ENCODE data around the gene ERCC3. TPM values are rescaled to one million over a fixed set of nuclear protein-coding genes. Genes with fewer than 3 reads are reported as not detected.

ERCC3 gene
- total and polyA plus RNA-seq, 5 donors from 2014 or later: 21.3 to 50.2 (median 25.4) TPM

DNA sequence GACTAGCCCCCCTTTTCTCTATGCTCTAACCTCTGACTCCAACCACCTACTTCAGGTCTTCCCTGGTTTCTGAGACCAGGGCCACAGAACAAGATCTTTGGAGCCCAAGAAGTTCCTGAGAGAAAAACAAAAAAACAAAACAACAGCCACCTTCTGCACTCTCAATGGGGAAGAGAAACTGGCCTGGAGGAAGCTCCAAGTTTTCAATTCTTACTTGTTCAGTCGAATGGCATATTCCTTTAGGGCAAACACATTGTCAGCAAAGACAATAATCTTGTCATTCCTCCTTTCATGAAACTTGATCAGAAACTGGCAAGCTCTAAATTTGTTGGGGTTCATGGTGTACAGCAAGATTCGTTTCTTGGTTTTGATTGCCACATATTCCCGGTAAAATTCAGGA is 15.0 kb downstream of the ERCC3 start:
- ATAC-seq (ENCODE audit: low read depth in 2 of 2) (no peak), DNase-seq (no peak)
- Histone ChIP-seq H3K9me3 (ENCODE audit: control insufficient read depth in 2 of 2, low read length in 2 of 2) (no peaks in the 10 kb centered on the region), H3K27ac (ENCODE audit: insufficient read depth, low read length, poor library complexity, severe bottlenecking) (no peak overlapping the region), H3K36me3 (ENCODE audit: control insufficient read depth, insufficient read depth, low read length) (peaks cover 76% of the 10 kb centered on the region), H3K4me1 (ENCODE audit: control insufficient read depth, insufficient read depth, low read length, poor library complexity, severe bottlenecking) (no peaks in the 10 kb centered on the region), H3K27me3 (ENCODE audit: control insufficient read depth, insufficient read depth, low read length) (no peaks in the 10 kb centered on the region), H3K4me3 (ENCODE audit: low read depth, low read length) (no peak overlapping the region)
- Mint-ChIP-seq H3K9me3 (peaks cover 0 to 5% (median 0%) of the 10 kb centered on the region in 7 donors), H3K4me1 (peaks cover 25 to 51% (median 37%) of the 10 kb centered on the region in 4 donors), H3K4me3 (no peak overlapping the region), H3K27ac (no peak overlapping the region), H3K27me3 (no peaks in the 10 kb centered on the region), H3K36me3 (peaks cover 82% of the 10 kb centered on the region)

DNA sequence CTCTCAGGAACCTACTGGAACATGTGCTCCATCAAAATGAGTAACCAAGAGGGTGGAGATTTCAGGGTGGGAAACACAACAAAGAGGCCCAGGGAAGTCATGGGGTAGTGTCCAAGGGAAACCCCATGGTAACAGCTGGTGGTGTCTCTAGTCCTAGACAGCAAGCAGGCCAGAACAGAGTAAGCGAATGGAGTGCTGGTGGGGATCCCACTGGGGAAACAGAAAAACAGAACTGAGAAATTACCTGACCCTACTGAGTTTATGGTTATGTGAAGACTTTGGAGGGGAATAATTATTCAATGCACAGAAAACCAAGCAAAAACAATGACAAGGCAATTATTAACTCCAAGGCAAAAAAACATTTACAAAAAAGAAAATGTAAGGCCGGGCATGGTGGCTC is 16.9 kb downstream of the ERCC3 start:
- H3K36me3 ChIP-seq (ENCODE audit: control insufficient read depth, insufficient read depth, low read length): peaks cover 78% of the 10 kb centered on the region

GRCh38 chr2:127275789-127276188 is 18.2 kb downstream of the ERCC3 start:
- no peaks in the 10 kb centered on the region for H3K27me3 ChIP-seq (ENCODE audit: control insufficient read depth, insufficient read depth, low read length)
- no peaks in the 10 kb centered on the region for H3K4me1 ChIP-seq (ENCODE audit: control insufficient read depth, insufficient read depth, low read length, poor library complexity, severe bottlenecking)
- Mint-ChIP-seq H3K4me1 (peaks cover 8 to 27% (median 17%) of the 10 kb centered on the region in 4 donors), H3K4me3 (peak overlapping the region in 1 of 4 donors; percentile 48), H3K27ac (peak overlapping the region; percentile 12 to 94 (median 82)), H3K27me3 (no peaks in the 10 kb centered on the region), H3K9me3 (no peaks in the 10 kb centered on the region), H3K36me3 (peaks cover 81% of the 10 kb centered on the region)
- H3K9me3 ChIP-seq (ENCODE audit: control insufficient read depth in 2 of 2, low read length in 2 of 2): no peaks in the 10 kb centered on the region
- no peak overlapping the region for H3K4me3 ChIP-seq (ENCODE audit: low read depth, low read length)
- DNase-seq: no peak
- no peak overlapping the region for H3K27ac ChIP-seq (ENCODE audit: insufficient read depth, low read length, poor library complexity, severe bottlenecking)
- ATAC-seq (ENCODE audit: low read depth in 2 of 2): no peak
- peaks cover 80% of the 10 kb centered on the region for H3K36me3 ChIP-seq (ENCODE audit: control insufficient read depth, insufficient read depth, low read length)

More for the DNA sequence above, 16.9 kb downstream of the ERCC3 start:
- peaks cover 82% of the 10 kb centered on the region for H3K36me3 Mint-ChIP-seq
- Histone ChIP-seq H3K27ac (ENCODE audit: insufficient read depth, low read length, poor library complexity, severe bottlenecking) (no peak overlapping the region), H3K9me3 (ENCODE audit: control insufficient read depth in 2 of 2, low read length in 2 of 2) (no peaks in the 10 kb centered on the region), H3K4me3 (ENCODE audit: low read depth, low read length) (no peak overlapping the region), H3K4me1 (ENCODE audit: control insufficient read depth, insufficient read depth, low read length, poor library complexity, severe bottlenecking) (no peaks in the 10 kb centered on the region), H3K27me3 (ENCODE audit: control insufficient read depth, insufficient read depth, low read length) (no peaks in the 10 kb centered on the region)
- peak overlapping the region in 1 of 4 donors; percentile 23 for H3K4me3 Mint-ChIP-seq
- peak overlapping the region; percentile 12 to 94 (median 79) for H3K27ac Mint-ChIP-seq
- H3K9me3 Mint-ChIP-seq: no peaks in the 10 kb centered on the region
- H3K27me3 Mint-ChIP-seq: no peaks in the 10 kb centered on the region
- peaks cover 14 to 31% (median 24%) of the 10 kb centered on the region in 4 donors for H3K4me1 Mint-ChIP-seq
- no peak for DNase-seq
- no peak for ATAC-seq (ENCODE audit: low read depth in 2 of 2)

DNA sequence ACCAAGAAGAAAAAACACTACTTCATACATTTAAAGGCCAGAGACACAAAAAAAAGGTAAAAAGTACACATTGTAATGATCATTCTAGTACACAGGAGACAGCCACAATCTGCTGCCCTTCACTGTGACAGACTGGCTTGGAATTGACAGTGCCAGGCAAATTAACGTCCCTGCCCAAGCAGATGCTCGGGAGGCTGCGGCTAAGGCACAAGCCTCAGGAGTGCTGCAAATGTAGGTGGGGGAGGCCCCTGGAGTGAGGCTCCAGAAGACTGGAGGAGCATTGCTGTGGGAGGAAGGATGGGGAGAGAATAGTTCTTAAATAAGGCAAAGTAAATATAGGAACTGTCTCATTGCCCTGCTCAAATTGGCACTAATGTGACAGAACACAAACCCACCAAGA is 18.6 kb downstream of the ERCC3 start:
- no peaks in the 10 kb centered on the region for H3K27me3 Mint-ChIP-seq
- no peak overlapping the region for H3K4me3 ChIP-seq (ENCODE audit: low read depth, low read length)

DNA sequence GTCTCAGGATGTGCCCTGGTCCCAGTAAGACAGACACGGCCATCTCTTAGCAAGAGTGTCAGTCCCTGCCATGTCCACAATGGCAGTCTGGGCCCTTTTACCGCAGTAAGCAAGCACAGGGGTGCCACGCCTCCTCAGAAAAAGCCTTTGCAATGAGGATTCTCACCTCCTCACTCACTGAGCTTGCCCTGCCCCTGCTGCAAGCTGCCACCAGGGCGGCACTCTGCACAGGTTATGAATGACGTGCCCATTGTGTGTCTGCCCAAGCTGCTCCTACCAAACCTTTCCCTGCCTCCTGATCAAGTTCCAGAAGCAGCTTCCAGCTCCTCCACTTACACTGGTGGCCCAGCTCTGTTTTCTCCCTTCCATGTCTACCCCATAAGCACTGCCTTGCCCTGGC is 23.3 kb downstream of the ERCC3 start:
- H3K36me3 ChIP-seq (ENCODE audit: control insufficient read depth, insufficient read depth, low read length): peaks cover 70% of the 10 kb centered on the region
- no peak overlapping the region for H3K27ac Mint-ChIP-seq

More for the DNA sequence above, 18.6 kb downstream of the ERCC3 start:
- Mint-ChIP-seq H3K4me3 (peak overlapping the region in 1 of 4 donors; percentile 48), H3K36me3 (peaks cover 82% of the 10 kb centered on the region), H3K4me1 (peaks cover 8 to 27% (median 16%) of the 10 kb centered on the region in 4 donors), H3K27ac (peak overlapping the region; percentile 31 to 82 (median 65)), H3K9me3 (no peaks in the 10 kb centered on the region)
- H3K27ac ChIP-seq (ENCODE audit: insufficient read depth, low read length, poor library complexity, severe bottlenecking): no peak overlapping the region
- H3K36me3 ChIP-seq (ENCODE audit: control insufficient read depth, insufficient read depth, low read length): peaks cover 82% of the 10 kb centered on the region
- H3K27me3 ChIP-seq (ENCODE audit: control insufficient read depth, insufficient read depth, low read length): no peaks in the 10 kb centered on the region
- no peaks in the 10 kb centered on the region for H3K4me1 ChIP-seq (ENCODE audit: control insufficient read depth, insufficient read depth, low read length, poor library complexity, severe bottlenecking)
- DNase-seq (no peak), ATAC-seq (ENCODE audit: low read depth in 2 of 2) (no peak)
- H3K9me3 ChIP-seq (ENCODE audit: control insufficient read depth in 2 of 2, low read length in 2 of 2): no peaks in the 10 kb centered on the region

GRCh38 chr2:127261804-127262406 is 32.0 kb downstream of the ERCC3 start:
- Histone ChIP-seq H3K9me3 (ENCODE audit: control insufficient read depth in 2 of 2, low read length in 2 of 2) (no peaks in the 10 kb centered on the region), H3K36me3 (ENCODE audit: control insufficient read depth, insufficient read depth, low read length) (peaks cover 55% of the 10 kb centered on the region), H3K4me1 (ENCODE audit: control insufficient read depth, insufficient read depth, low read length, poor library complexity, severe bottlenecking) (no peaks in the 10 kb centered on the region), H3K4me3 (ENCODE audit: low read depth, low read length) (no peak overlapping the region), H3K27ac (ENCODE audit: insufficient read depth, low read length, poor library complexity, severe bottlenecking) (no peak overlapping the region), H3K27me3 (ENCODE audit: control insufficient read depth, insufficient read depth, low read length) (no peaks in the 10 kb centered on the region)
- no peak for DNase-seq
- Mint-ChIP-seq H3K4me3 (no peak overlapping the region), H3K27ac (no peak overlapping the region), H3K9me3 (no peaks in the 10 kb centered on the region), H3K27me3 (no peaks in the 10 kb centered on the region), H3K36me3 (peaks cover 66% of the 10 kb centered on the region), H3K4me1 (peaks cover 0 to 5% (median 0%) of the 10 kb centered on the region in 4 donors)
- no peak for ATAC-seq (ENCODE audit: low read depth in 2 of 2)

More for the DNA sequence above, 23.3 kb downstream of the ERCC3 start:
- Histone ChIP-seq H3K4me1 (ENCODE audit: control insufficient read depth, insufficient read depth, low read length, poor library complexity, severe bottlenecking) (no peaks in the 10 kb centered on the region), H3K9me3 (ENCODE audit: control insufficient read depth in 2 of 2, low read length in 2 of 2) (no peaks in the 10 kb centered on the region), H3K27ac (ENCODE audit: insufficient read depth, low read length, poor library complexity, severe bottlenecking) (no peak overlapping the region), H3K27me3 (ENCODE audit: control insufficient read depth, insufficient read depth, low read length) (no peaks in the 10 kb centered on the region), H3K4me3 (ENCODE audit: low read depth, low read length) (no peak overlapping the region)
- Mint-ChIP-seq H3K27me3 (no peaks in the 10 kb centered on the region), H3K4me3 (no peak overlapping the region), H3K36me3 (peaks cover 71% of the 10 kb centered on the region), H3K4me1 (peaks cover 2 to 4% (median 4%) of the 10 kb centered on the region in 4 donors), H3K9me3 (no peaks in the 10 kb centered on the region)
- no peak for DNase-seq
- no peak for ATAC-seq (ENCODE audit: low read depth in 2 of 2)

GRCh38 chr2:127259355-127259754 is 34.6 kb downstream of the ERCC3 start:
- peaks cover 0 to 7% (median 3%) of the 10 kb centered on the region in 4 donors for H3K4me1 Mint-ChIP-seq
- DNase-seq (no peak), ATAC-seq (ENCODE audit: low read depth in 2 of 2) (no peak)
- Histone ChIP-seq H3K4me3 (ENCODE audit: low read depth, low read length) (no peak overlapping the region), H3K27me3 (ENCODE audit: control insufficient read depth, insufficient read depth, low read length) (no peaks in the 10 kb centered on the region), H3K4me1 (ENCODE audit: control insufficient read depth, insufficient read depth, low read length, poor library complexity, severe bottlenecking) (no peaks in the 10 kb centered on the region), H3K9me3 (ENCODE audit: control insufficient read depth in 2 of 2, low read length in 2 of 2) (no peaks in the 10 kb centered on the region), H3K27ac (ENCODE audit: insufficient read depth, low read length, poor library complexity, severe bottlenecking) (no peak overlapping the region), H3K36me3 (ENCODE audit: control insufficient read depth, insufficient read depth, low read length) (peaks cover 62% of the 10 kb centered on the region)
- no peaks in the 10 kb centered on the region for H3K27me3 Mint-ChIP-seq
- no peak overlapping the region for H3K4me3 Mint-ChIP-seq
- peaks cover 0 to 1% (median 0%) of the 10 kb centered on the region in 7 donors for H3K9me3 Mint-ChIP-seq
- H3K36me3 Mint-ChIP-seq: peaks cover 64% of the 10 kb centered on the region
- peak overlapping the region in 1 of 3 donors; percentile 11 for H3K27ac Mint-ChIP-seq

DNA sequence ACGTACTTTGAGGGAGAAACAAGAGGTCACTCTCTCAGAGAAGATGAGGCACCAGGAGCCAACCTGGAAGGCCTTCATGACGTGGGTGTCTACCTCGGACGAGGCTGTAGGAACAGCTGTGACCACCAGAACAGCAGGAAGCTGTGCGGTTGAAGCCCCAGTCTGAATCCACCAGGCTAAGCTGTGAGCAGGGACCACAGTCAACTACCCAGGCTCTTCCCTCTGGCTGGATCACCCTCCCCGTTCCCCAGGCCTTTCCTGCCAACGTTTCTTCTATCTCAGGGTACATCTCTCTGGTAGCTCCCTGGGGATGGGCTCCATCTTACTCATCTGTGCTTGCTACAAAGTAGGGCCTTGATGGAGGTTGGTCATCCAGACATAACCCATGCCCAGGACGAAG is 37.1 kb downstream of the ERCC3 start:
- H3K27ac ChIP-seq (ENCODE audit: insufficient read depth, low read length, poor library complexity, severe bottlenecking): no peak overlapping the region
- no peak overlapping the region for H3K4me3 Mint-ChIP-seq
- H3K36me3 Mint-ChIP-seq: peaks cover 51% of the 10 kb centered on the region
- H3K4me1 Mint-ChIP-seq: peaks cover 0 to 6% (median 2%) of the 10 kb centered on the region in 4 donors
- H3K9me3 ChIP-seq (ENCODE audit: control insufficient read depth in 2 of 2, low read length in 2 of 2): no peaks in the 10 kb centered on the region
- H3K4me1 ChIP-seq (ENCODE audit: control insufficient read depth, insufficient read depth, low read length, poor library complexity, severe bottlenecking): no peaks in the 10 kb centered on the region
- peaks cover 55% of the 10 kb centered on the region for H3K36me3 ChIP-seq (ENCODE audit: control insufficient read depth, insufficient read depth, low read length)
- H3K27me3 Mint-ChIP-seq: no peaks in the 10 kb centered on the region
- DNase-seq: no peak
- peak overlapping the region in 1 of 3 donors; percentile 59 for H3K27ac Mint-ChIP-seq
- H3K4me3 ChIP-seq (ENCODE audit: low read depth, low read length): no peak overlapping the region
- no peak for ATAC-seq (ENCODE audit: low read depth in 2 of 2)
- H3K27me3 ChIP-seq (ENCODE audit: control insufficient read depth, insufficient read depth, low read length): no peaks in the 10 kb centered on the region
- peaks cover 0 to 1% (median 0%) of the 10 kb centered on the region in 7 donors for H3K9me3 Mint-ChIP-seq
